GM18870 (cell line): Measurements from ENCODE around the gene TIMM23B.
"Not testable (repeated sequence)": the region's sequence is repeated elsewhere in the genome, so short reads cannot be mapped to it uniquely, and the experiment has no call there.

ENCODE experiments used
- ATAC-seq: cut with Tn5 transposase; IDR thresholded peaks from one replicate; pipeline ENCODE4 v1.9.1; 2021; ENCODE audit warnings: moderate library complexity; ENCODE audit not compliant: unreplicated experiment

TIMM23B gene

DNA sequence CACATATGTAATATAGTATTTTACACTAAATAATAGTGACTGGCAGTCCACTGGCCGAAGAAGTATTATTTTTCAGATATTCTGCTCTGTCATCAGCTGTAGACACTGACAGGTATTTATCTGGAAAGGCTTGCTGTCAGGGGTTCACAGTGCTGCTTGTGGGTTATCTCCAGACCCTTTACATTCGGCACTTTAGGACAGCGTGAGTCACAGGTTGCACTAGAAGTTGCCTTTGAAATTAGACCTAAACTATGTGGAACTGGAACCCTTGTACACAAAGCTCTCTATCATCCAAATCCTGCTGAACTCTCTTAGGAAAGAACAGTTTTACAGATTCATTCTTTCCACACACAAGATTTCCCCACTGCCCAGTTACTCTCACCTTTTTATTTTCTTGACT, 30.2 kb downstream of the TIMM23B start:
- not testable (repeated sequence) for ATAC-seq

DNA sequence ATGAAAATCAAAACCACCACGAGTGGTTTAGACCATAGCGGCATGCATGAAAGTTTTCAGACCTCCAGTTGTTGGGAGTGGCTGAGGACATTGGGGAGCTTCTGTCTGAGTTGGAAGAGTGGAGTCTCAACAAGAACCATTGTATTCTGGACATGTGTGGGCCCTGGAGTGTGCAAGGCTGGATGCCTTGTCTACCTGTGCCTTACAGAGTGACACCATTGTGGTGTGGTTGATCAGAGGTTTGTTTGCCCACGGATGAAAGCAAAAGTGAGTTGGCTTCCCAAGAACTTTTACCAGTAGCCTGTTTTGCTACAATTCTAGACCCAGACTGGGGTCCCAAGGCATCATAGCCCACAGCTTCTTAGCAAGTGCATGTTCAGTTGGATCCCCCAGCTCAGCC, 35.9 kb downstream of the TIMM23B start:
- not testable (repeated sequence) for ATAC-seq

DNA sequence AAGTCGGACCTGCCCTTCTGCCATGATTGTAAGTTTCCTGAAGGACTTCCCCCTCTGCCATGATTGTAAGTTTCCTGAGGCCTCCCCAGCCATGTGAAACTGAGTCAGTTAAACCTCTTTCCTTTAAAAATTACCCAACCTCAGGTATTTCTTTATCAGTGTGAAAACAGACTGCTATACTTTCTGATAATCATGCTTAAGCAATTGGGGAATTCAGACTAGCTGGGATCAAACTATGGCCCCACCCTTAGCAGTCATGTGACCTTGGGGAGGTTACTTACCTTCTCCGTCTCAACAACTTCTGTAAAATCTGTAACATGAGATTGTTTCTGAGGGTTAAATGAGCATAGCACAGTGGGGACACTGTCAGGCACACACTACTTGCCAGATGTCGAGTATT, 45.4 kb downstream of the TIMM23B start:
- ATAC-seq = not testable (repeated sequence)

DNA sequence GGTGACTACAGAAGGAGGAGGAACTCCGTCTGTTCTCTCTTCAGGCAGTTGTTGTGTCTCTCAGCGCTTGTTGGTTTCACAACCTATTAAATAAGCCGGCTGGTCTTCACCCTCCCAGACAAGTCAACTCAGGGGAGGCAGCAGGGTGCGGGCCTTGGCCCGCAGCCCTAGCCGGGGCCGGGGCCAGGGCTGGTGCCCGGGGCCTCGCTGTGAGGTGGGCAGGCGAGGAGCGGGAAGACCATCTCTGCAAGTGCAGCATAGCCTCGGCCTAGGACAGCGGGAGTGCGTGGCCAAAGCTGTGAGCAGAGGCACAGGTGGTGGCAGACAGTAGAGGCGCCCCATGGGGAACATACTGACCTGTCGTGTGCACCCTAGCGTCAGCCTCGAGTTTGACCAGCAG, 46.5 kb downstream of the TIMM23B start, which contains the start of gene AGAP6:
AGAP6 (plus strand) TSS at position 31 of the 400 bp plus-strand sequence; CDS start at position 341, 310 bp downstream.
- not testable (repeated sequence) for ATAC-seq

DNA sequence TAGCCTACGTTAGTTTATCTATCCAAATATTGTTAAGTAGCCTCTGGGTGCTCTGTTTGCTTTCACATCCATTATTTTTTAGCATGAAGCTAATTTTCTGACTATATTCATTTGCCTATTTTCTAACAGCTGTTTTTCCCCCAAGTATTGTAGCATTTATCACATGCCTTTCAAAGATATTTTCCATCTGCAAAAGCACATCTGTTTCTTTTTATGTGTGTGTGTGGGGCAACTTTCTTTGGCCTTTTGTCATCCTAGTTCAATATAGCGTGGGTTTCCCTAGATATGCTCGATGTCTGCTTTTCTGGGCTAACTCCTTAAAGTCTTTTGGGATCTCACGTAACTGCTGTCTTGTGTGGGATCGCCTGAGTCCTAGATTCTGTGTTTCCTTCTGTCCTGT, 53.5 kb downstream of the TIMM23B start:
- ATAC-seq = not testable (repeated sequence)

DNA sequence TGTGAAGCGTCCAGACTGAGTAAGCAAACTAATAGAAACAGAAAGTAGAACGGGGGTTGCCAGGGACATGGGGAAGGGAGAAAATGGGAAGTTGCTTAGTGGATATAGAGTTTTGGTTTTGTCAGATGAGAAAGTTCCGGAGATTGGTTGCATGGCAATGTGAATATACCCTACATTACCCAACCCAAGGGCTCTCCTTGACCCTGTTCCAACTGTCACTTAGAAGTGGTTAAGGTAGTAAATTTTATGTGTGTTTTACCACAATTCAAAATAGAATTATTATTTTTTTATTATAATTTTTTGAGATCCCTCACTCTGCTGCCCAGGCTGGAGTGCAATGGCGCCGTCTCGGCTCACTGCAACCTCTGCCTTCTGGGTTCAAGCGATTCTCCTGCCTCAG, 72.2 kb downstream of the TIMM23B start:
- not testable (repeated sequence) for ATAC-seq

DNA sequence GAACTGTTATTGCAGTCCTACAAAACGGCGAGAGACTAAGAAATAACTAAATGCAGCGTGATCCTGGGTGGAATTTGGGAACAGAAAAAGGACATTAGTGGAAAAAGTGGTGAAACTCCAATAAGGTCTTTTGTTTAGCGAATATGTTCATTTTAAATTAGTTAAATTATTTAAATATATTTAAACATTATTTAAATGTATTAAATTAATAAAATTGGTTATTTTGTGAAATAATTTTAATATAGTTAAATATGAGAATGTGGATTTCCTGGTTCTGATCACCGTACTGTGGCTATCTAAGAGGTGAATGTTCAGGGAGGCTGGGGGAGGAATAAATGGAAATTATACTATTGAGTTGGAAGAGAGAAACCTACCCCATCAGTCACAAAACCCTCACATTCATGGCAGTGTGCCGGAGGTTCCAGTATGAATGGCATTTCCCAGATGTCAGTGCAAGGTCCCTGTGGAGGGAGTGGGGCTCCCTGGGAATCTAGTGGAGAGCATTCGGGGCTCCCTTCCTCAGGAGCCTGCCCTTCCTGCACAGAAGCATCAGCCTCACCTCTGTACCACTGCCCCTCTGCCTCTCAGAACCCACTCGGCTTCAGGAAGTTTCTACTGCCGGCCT, 73.9 kb downstream of the TIMM23B start:
- ATAC-seq = not testable (repeated sequence)

DNA sequence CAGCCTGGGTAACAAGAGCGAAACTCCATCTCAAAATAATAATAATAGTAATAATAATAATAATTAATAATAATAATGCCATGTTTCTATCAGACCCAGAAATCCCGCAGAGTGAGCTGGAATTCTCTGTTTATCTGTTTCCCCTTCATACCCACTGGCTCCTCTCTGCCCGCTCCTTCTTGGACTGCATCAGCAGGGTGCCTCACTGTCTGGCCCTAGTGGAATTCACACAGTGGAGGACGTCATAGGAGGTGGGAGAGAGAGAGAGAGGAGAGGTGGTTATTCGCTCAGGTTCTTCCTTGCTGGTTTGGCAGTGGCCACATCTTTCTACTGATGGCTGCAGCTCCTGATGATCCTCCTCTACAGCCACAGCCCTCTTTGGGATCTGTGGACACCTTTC, 75.1 kb downstream of the TIMM23B start:
- not testable (repeated sequence) for ATAC-seq

DNA sequence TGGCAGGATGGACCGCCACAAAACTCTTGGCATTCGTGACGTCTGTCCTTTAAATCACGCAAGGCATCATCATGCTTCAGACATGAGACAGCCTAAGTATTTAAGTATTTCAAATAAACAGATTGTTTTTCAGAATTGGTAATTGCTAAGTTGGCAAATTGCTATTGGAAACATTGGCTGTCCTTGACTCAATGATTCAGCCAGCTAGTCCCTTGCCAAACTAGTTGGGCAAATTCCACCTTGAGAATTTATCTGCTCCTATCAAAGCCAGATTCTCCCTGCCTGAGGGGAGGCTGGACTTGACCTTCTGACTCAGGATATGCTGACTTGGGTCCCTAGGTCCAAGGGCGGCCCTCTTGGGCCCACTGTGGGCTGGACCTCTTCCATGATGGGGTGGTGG, 75.8 kb downstream of the TIMM23B start:
- ATAC-seq = not testable (repeated sequence)

DNA sequence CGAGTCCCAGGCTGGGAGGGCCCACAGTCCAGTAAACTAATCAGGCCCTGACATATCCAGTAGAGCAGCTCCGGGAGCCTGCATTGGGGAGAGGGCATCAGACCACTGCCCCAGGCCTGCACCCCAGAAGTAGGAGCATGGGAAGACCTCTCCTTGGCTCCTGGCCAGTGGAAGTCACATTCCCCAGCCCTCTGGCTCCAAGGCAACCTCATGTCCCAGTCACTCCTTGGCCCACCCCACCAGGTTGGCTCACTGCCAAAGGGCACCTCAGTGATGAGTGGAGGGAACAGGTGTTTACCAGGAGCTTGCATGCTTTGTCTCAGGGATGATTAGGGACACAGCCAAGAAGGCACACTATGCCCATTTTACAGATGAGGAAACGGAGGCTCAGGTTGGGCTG, 77.4 kb downstream of the TIMM23B start:
- ATAC-seq = not testable (repeated sequence)

DNA sequence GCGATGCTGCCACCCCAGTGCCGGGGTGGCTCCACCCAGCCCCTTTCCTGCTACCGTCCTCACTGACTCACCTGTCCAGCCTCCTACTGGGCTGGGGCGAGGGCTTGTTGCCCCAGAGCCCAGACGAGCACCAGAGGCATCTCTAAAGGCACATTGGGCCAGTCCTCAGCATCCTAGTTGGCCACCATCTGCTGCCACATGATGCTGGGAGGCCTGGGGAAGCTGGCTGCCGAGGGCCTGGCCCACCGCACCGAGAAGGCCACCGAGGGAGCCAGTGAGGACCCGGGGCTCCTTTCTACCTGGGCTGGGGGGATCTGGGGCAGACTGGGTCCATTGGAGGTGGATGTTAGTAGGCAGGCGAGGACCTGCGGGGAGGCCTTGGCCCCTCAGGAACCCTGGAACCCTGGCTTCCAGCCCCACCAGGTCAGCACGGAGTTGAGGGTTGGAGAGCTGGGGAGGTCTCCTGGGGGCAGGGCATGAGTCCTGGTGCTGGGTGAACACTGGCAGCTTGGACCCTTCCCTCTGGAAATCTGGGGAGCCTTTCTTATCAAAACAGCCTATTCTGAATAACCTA, 78.7 kb downstream of the TIMM23B start:
- not testable (repeated sequence) for ATAC-seq

DNA sequence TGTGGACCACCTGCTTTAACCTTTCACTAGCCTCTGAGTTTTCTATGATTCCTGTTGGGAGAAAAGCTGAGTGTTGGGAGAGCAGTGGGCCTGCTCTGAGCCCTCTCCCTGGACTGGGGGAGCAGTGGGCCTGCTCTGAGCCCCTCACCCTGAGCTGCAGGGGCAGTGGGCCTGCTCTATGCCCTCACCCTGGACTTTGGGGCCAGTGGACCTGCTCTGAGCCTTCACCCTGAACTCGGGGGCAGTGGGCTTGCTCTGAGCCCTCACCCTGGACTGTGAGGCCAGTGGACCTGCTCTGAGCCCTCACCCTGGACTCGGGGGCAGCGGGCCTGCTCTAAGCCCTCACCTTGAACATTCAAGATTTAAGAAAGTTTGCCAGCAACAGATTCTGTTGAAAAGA, 79.8 kb downstream of the TIMM23B start:
- no peak for ATAC-seq
